Small intestine (tissue), 7 donors: Measurements from ENCODE around the gene TMSB15C. TPM values are rescaled to one million over a fixed set of nuclear protein-coding genes. Genes with fewer than 3 reads are reported as not detected.

Experiments
- DNase-seq, 2 donors: peaks; one replicate each; pipeline versions ENCODE4 v3.0.0 to v3.0.0-alpha.2; 2013
- FAIRE-seq: peaks from 2 replicates; lab custom pipeline; 2012; peaks lifted over from hg19 to GRCh38; lab: Jason Lieb, UNC
- H3K27ac ChIP-seq, 3 donors: one replicate each; pipeline ENCODE4 v1.5.1; 2013; ENCODE audit warnings: low read length in 2 of 3, mild to moderate bottlenecking in 2 of 3, control low read depth in 1 of 3, inconsistent platforms in 1 of 3, low read depth in 1 of 3, moderate library complexity in 1 of 3
- H3K27me3 ChIP-seq, 3 donors: one replicate each; pipeline ENCODE4 v1.6.1; 2013; ENCODE audit warnings: low read length in 3 of 3, inconsistent platforms in 1 of 3; ENCODE audit not compliant: control insufficient read depth in 3 of 3, insufficient read depth in 3 of 3
- H3K36me3 ChIP-seq, 3 donors: one replicate each; pipeline ENCODE4 v1.6.1; 2013; ENCODE audit warnings: low read length in 3 of 3, inconsistent platforms in 1 of 3, low read depth in 1 of 3, mild to moderate bottlenecking in 1 of 3, moderate library complexity in 1 of 3; ENCODE audit not compliant: control insufficient read depth in 3 of 3, insufficient read depth in 2 of 3
- H3K4me1 ChIP-seq, 3 donors: one replicate each; pipeline ENCODE4 v1.6.1; 2013; ENCODE audit warnings: low read length in 2 of 3, inconsistent platforms in 1 of 3, low read depth in 1 of 3, mild to moderate bottlenecking in 1 of 3, moderate library complexity in 1 of 3; ENCODE audit not compliant: control insufficient read depth in 3 of 3, insufficient read depth in 2 of 3
- H3K4me3 ChIP-seq, 3 donors: one replicate each; pipeline ENCODE4 v1.5.1; 2013; ENCODE audit warnings: low read length in 3 of 3, control low read depth in 1 of 3, inconsistent platforms in 1 of 3, low read depth in 1 of 3, mild to moderate bottlenecking in 1 of 3, moderate library complexity in 1 of 3
- H3K9me3 ChIP-seq, 2 donors: one replicate each; pipeline ENCODE4 v1.6.1; 2013; ENCODE audit warnings: low read depth in 1 of 2, low read length in 1 of 2; ENCODE audit not compliant: control insufficient read depth in 2 of 2, insufficient read depth in 1 of 2
- WGBS, 3 donors: extraction: QIAGEN DNeasy Blood & Tissue Kit; methylation state at CpG; one replicate each; pipeline ENCODE4 v1.1.7; 2013; 5-methylcytosine and 5-hydroxymethylcytosine counted together
- polyA plus RNA-seq, 4 donors: library from polyadenylated mRNA; stranded (reverse) in 3 of 4; unstranded in 1 of 4; fragments of 200-250 nt in 3 of 4; fragments of 120-200 nt in 1 of 4; gene quantifications; one replicate each; pipeline versions ENCODE4 v1.2.1 to v1.2.3, GENCODE V29; 2013
- donor health status: healthy with polysubstance abuse.
- donor health status: control.
- donor health status: control.
- donor health status: Bipolar disorder and iron deficiency.
- donor health status: healthy.

TMSB15C gene
- polyA plus RNA-seq, 4 donors = 0.54 to 2.9 TPM; not detected in 2

DNA sequence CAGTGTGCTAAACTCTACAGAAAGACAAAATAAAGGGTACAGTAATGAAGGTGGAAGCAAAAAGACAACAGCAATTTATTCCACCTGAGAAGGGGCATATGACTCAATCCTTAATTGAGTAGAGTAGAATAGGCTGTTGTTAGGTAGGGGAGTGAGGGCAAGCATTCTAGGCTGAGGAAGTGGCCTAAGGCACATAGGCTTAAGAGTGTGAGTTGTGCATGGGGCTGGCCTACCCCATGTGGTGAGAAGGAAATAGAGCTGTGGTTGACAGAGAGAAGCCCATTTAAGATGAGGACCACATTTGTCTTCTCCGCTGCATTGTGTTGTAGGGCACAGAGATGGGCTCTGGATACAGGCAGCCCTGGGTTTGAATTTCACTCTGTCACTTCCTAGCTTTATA is 32.9 kb upstream of the TMSB15C start:
- Histone ChIP-seq H3K4me3 (no peak overlapping the region), H3K27ac (no peak overlapping the region), H3K9me3 (no peaks in the 10 kb centered on the region), H3K27me3 (peaks cover 0 to 13% (median 0%) of the 10 kb centered on the region in 3 donors), H3K4me1 (no peaks in the 10 kb centered on the region), H3K36me3 (no peaks in the 10 kb centered on the region)
- FAIRE-seq (no peak), DNase-seq (peak in 1 of 2 donors; percentile 22)
- WGBS, 3 donors = 63 to 89% (median 82%) methylated on average over 1 of the region's 1 CpG

DNA sequence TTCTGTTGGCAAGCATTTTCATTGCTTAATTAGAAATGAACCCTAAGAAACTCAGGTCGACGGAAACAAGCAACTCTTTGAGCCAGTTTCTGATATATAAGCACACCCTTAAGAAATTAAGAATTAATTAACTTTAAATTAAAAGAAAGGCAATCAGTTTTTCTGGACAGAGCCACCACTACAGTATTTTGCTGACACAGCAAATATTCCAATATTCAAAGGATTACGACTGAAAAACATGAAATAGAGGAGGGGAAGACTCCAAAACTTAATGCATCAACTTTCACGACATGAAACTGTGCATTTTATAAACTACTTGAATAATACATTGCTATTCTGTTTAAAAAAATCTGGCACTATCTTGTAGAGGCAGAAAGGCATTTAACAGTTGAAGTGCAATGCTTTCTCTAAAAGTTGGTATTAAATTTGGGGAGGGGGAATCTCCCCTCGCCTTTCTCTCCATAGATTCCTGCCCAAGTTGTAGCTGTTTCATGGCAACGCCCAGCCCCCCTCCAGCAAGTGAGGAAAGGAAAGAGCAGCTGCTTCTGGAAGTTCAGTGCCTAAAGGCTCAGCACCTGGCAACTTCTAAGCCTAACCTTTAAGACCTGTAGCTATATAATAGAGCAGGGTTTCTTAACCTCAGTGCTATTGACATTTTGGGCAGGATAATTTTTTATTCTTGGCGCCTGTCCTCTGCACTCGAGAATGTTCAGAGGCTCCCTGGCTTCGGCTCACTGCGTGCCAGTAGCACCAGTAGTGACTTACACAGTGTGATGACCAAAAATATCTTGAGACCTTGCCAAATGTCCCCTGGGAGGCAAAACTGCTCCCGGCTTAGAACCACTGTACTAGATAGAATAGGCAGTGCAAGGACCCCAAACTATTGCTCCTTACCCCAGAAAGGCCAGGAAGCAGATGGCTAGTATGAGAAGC is 29.6 kb upstream of the TMSB15C start:
- WGBS, 3 donors = 67 to 75% (median 68%) methylated on average over 11 of the region's 11 CpGs
- Histone ChIP-seq H3K4me1 (no peaks in the 10 kb centered on the region), H3K27me3 (no peaks in the 10 kb centered on the region), H3K9me3 (no peaks in the 10 kb centered on the region), H3K4me3 (no peak overlapping the region), H3K36me3 (no peaks in the 10 kb centered on the region), H3K27ac (no peak overlapping the region)
- DNase-seq (no peak), FAIRE-seq (no peak)

GRCh38 chrX:104104676-104105075 is 28.6 kb upstream of the TMSB15C start:
- Histone ChIP-seq H3K9me3 (no peaks in the 10 kb centered on the region), H3K36me3 (no peaks in the 10 kb centered on the region), H3K27ac (no peak overlapping the region), H3K4me1 (no peaks in the 10 kb centered on the region), H3K27me3 (no peaks in the 10 kb centered on the region), H3K4me3 (no peak overlapping the region)
- DNase-seq (no peak), FAIRE-seq (no peak)
- 77 to 94% (median 78%) methylated on average over 10 of the region's 10 CpGs for WGBS, 3 donors

GRCh38 chrX:104098919-104099318 is 22.9 kb upstream of the TMSB15C start:
- Histone ChIP-seq H3K9me3 (no peaks in the 10 kb centered on the region), H3K27ac (no peak overlapping the region), H3K4me1 (no peaks in the 10 kb centered on the region), H3K36me3 (no peaks in the 10 kb centered on the region), H3K27me3 (no peaks in the 10 kb centered on the region), H3K4me3 (no peak overlapping the region)
- DNase-seq (no peak), FAIRE-seq (no peak)

- FAIRE-seq (peak; percentile 47), DNase-seq (peak; percentile 59 to 63)
- 0 to 1% (median 1%) methylated on average over 4 of the region's 4 CpGs for WGBS, 3 donors
- Histone ChIP-seq H3K27ac (no peak overlapping the region), H3K4me1 (no peaks in the 10 kb centered on the region), H3K36me3 (no peaks in the 10 kb centered on the region), H3K27me3 (no peaks in the 10 kb centered on the region), H3K9me3 (no peaks in the 10 kb centered on the region), H3K4me3 (no peak overlapping the region)
These were observed 22.2 kb upstream of the TMSB15C start for GRCh38 chrX:104098151-104098808.

- WGBS, 3 donors = 85 to 89% (median 87%) methylated on average over 7 of the region's 7 CpGs
- H3K4me1 ChIP-seq = no peaks in the 10 kb centered on the region
- no peaks in the 10 kb centered on the region for H3K36me3 ChIP-seq
- DNase-seq = no peak
- no peak overlapping the region for H3K27ac ChIP-seq
- H3K9me3 ChIP-seq = no peaks in the 10 kb centered on the region
- H3K27me3 ChIP-seq = no peaks in the 10 kb centered on the region
- FAIRE-seq = no peak
- H3K4me3 ChIP-seq = no peak overlapping the region
These were observed 9.9 kb upstream of the TMSB15C start for GRCh38 chrX:104085919-104086318.

DNA sequence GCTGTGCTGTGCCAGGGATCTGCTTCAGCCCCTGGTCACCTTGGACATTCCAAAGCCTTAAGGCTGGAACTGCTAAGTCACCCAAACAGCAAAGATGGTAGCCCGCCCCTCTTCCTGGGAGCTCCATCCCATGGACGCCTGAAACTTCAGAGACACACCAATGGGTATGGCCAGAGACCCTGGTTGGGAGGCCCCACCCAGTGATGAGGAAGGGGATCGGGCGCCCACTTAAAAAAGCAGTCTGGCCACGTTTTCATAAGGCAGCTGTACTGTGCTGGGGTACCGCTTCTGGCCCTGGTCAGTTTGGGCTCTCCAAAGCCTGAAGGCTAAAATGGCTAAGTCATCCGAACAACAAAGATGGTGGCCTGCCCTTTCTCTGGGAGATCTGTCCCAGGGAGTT is 9.4 kb upstream of the TMSB15C start:
- WGBS, 3 donors = 86 to 91% (median 86%) methylated on average over 6 to 7 of the region's 7 CpGs
- no peak for DNase-seq
- Histone ChIP-seq H3K36me3 (no peaks in the 10 kb centered on the region), H3K4me3 (no peak overlapping the region), H3K27me3 (no peaks in the 10 kb centered on the region), H3K9me3 (no peaks in the 10 kb centered on the region), H3K4me1 (no peaks in the 10 kb centered on the region), H3K27ac (no peak overlapping the region)
- FAIRE-seq = no peak

DNA sequence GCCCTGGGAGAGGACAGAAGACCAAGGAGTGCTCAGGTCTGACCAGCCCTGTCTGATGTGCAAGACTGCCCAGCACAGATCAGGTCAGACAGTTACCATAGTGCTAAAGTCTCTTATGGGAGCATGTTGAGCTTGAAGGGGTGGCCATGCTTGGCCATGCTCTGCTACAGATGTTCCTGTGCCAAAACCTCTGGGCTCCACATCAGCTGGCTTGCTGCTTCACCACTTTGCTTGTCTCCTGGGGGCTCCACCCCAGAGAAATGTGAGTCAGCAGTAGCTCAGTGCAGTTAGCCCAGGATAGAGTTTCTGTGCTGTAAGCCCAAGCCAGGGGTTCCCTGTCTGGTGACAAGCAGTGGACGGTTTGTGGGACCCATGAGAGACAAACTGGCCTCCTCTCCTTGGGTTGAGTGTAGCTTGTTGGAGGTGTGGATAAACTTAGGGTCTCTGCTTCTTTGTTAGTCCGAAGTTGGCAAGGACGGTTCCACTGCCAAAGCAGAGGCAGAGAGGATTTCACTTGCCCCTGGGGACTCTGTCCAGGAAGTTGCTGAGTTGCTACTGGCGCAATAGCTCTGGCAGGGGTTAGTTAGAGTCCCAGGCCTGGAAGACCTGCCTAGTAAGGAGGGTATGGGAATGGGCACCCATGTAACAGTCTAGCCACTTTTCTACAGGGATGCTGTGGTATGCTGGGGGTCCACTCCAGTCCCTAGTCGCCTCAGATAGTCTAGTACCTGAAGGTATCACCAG is 8.7 kb upstream of the TMSB15C start:
- Histone ChIP-seq H3K4me3 (no peak overlapping the region), H3K27ac (no peak overlapping the region), H3K9me3 (no peaks in the 10 kb centered on the region), H3K36me3 (no peaks in the 10 kb centered on the region), H3K4me1 (no peaks in the 10 kb centered on the region), H3K27me3 (no peaks in the 10 kb centered on the region)
- FAIRE-seq = no peak
- no peak for DNase-seq
- 67 to 73% (median 69%) methylated on average over 5 of the region's 5 CpGs for whole genome bisulfite sequencing, 3 donors
